HL-60 (cell line): ENCODE measurements around the gene FOXP3.

Experiments
- DNase-seq, 2 experiments: peaks; one replicate each; pipeline ENCODE4 v3.0.0-alpha.2; 2010 to 2020; ENCODE audit warnings: low read depth in 1 of 2, low spot score in 1 of 2
- H3K27ac ChIP-seq: fragments of 250-450 bp; sonication (Bioruptor Pico); replicated peaks from 2 replicates; pipeline ENCODE4 v1.5.1; 2020; ENCODE audit warnings: mild to moderate bottlenecking, moderate library complexity
- H3K27me3 ChIP-seq: fragments of 250-450 bp; sonication (Bioruptor Pico); 2 replicates; pipeline ENCODE4 v1.5.1; 2021; ENCODE audit warnings: mild to moderate bottlenecking, moderate library complexity; ENCODE audit not compliant: insufficient read depth, poor library complexity, severe bottlenecking
- H3K4me3 ChIP-seq: replicated peaks from 2 replicates; pipeline ENCODE4 v1.5.1; 2011; ENCODE audit warnings: mild to moderate bottlenecking, control low read depth, low read length; ENCODE audit not compliant: insufficient read depth
- CTCF ChIP-seq: IDR thresholded peaks from one replicate; pipeline ENCODE4 v1.5.1; 2011; ENCODE audit warnings: low read length, control low read depth, inconsistent platforms; ENCODE audit not compliant: insufficient read depth
- GABPA ChIP-seq: IDR thresholded peaks from 2 replicates; pipeline ENCODE4 v1.6.1; 2012; ENCODE audit warnings: low read depth
- POLR2AphosphoS5 ChIP-seq: IDR thresholded peaks from 2 replicates; pipeline ENCODE4 v1.6.1; 2012; ENCODE audit warnings: low read depth
- SPI1 ChIP-seq: IDR thresholded peaks from 2 replicates; pipeline ENCODE4 v1.6.1; 2012; ENCODE audit warnings: low read depth, mild to moderate bottlenecking, borderline replicate concordance
- TF ChIP-seq, protein P1 (sequence below): IDR thresholded peaks from 2 replicates; pipeline ENCODE4 v1.6.1; 2012; ENCODE audit warnings: low read depth; ENCODE audit not compliant: insufficient replicate concordance

Gene FOXP3

DNA sequence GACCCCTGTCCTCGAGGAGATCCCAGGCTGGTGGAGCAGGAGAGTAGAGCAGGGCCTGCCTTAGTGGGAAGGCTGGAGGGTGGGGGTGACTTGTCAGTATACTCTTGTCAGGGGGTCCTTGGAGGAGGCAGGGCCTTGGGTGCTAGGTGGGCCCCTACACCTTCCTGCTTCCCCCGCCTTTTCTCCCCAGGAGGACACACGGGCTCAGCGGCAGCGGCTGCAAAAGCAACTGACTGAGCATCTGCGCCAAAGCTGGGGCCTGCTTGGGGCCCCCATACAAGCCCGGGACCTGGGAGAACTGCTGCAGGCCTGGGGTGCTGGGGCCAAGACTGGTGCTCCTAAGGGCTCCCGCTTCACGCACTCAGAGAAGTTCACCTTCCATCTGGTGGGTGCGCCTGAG, 18.0 kb downstream of the FOXP3 start:
- Histone ChIP-seq H3K4me3 (no peak overlapping the region), H3K27ac (no peak overlapping the region), H3K27me3 (no peaks in the 10 kb centered on the region)
- TF ChIP-seq, protein P1, sequence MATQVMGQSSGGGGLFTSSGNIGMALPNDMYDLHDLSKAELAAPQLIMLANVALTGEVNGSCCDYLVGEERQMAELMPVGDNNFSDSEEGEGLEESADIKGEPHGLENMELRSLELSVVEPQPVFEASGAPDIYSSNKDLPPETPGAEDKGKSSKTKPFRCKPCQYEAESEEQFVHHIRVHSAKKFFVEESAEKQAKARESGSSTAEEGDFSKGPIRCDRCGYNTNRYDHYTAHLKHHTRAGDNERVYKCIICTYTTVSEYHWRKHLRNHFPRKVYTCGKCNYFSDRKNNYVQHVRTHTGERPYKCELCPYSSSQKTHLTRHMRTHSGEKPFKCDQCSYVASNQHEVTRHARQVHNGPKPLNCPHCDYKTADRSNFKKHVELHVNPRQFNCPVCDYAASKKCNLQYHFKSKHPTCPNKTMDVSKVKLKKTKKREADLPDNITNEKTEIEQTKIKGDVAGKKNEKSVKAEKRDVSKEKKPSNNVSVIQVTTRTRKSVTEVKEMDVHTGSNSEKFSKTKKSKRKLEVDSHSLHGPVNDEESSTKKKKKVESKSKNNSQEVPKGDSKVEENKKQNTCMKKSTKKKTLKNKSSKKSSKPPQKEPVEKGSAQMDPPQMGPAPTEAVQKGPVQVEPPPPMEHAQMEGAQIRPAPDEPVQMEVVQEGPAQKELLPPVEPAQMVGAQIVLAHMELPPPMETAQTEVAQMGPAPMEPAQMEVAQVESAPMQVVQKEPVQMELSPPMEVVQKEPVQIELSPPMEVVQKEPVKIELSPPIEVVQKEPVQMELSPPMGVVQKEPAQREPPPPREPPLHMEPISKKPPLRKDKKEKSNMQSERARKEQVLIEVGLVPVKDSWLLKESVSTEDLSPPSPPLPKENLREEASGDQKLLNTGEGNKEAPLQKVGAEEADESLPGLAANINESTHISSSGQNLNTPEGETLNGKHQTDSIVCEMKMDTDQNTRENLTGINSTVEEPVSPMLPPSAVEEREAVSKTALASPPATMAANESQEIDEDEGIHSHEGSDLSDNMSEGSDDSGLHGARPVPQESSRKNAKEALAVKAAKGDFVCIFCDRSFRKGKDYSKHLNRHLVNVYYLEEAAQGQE: no peak
- TF ChIP-seq SPI1: no peak
- no peak for DNase-seq

DNA sequence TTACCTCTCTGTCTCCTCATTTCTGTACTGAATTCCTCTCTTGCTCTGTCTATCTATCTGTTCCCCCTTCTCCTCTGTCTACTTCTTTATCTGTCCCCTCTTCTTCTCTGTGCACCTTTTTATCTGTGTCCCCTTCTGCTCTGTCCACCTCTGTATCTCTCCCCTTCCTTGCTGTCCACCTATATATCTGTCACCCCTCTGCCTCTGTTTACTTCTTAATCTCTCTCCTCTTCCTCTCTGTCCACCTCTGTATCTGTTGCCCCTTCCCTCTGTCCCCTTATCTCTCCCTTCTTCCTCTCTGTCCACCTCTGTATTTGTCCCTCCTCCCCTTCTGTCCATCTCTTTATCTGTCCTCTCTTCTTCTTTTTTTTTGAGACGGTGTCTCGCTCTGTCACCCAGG, 20.3 kb downstream of the FOXP3 start:
- DNase-seq: no peak
- Histone ChIP-seq H3K27ac (no peak overlapping the region), H3K4me3 (no peak overlapping the region), H3K27me3 (no peaks in the 10 kb centered on the region)
- TF ChIP-seq GABPA: no peak
- TF ChIP-seq, protein P1: no peak
- no peak for TF ChIP-seq SPI1
- TF ChIP-seq POLR2AphosphoS5: no peak
- TF ChIP-seq CTCF: no peak

DNA sequence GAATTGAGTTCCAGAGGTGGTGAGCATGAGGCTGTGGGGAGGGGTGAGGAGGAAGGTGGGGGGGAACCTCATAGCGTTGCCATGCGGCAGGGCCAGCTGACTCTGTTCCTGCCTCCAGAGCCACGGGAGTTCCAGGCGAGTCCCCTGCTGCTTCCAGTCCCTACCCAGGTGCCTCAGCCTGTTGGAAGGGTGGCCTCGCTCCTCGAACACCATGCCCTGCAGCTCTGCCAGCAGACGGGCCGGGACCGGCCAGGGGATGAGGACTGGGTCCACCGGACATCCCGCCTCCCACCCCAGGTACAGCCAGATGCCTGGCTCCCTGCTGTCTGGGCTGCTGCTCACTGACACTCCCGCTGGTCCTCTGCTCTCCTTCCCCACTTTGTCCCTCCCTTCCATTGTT, 21.3 kb downstream of the FOXP3 start:
- no peak overlapping the region for H3K4me3 ChIP-seq
- no peak for DNase-seq
- no peak for TF ChIP-seq POLR2AphosphoS5
- no peak for TF ChIP-seq GABPA
- TF ChIP-seq SPI1: no peak
- TF ChIP-seq, protein P1: no peak
- no peaks in the 10 kb centered on the region for H3K27me3 ChIP-seq
- H3K27ac ChIP-seq: no peak overlapping the region

DNA sequence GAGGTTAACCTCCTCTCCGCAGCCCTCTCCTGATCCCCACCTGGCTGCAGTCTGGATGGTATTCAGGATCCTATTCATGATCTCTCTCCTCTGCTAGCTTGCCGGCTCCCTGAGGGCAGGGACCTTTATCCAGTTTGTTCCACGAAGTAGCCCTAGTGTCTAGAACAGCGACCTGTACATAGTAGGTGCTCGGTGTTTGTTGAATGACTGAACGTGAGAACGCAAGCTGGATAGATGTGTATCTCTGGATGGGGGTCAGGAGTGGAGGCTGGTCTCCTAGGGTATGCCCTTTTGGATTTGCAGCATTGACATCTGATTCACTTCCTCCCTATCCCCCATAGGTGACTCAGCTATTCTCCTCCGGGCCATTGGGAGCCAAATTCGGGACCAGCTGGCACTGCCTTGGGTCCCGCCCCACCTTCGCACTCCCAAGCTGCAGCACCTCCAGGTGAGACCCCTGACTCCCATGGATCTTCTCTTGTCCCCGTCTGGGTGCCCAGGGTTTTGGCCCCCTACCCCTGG, 21.9 kb downstream of the FOXP3 start:
- no peak overlapping the region for H3K4me3 ChIP-seq
- TF ChIP-seq, protein P1: no peak
- no peak for TF ChIP-seq SPI1
- TF ChIP-seq CTCF: no peak
- TF ChIP-seq POLR2AphosphoS5: no peak
- no peak overlapping the region for H3K27ac ChIP-seq
- H3K27me3 ChIP-seq: no peaks in the 10 kb centered on the region
- no peak for DNase-seq
